ENCODE data around the gene MAP1LC3C.

DNA sequence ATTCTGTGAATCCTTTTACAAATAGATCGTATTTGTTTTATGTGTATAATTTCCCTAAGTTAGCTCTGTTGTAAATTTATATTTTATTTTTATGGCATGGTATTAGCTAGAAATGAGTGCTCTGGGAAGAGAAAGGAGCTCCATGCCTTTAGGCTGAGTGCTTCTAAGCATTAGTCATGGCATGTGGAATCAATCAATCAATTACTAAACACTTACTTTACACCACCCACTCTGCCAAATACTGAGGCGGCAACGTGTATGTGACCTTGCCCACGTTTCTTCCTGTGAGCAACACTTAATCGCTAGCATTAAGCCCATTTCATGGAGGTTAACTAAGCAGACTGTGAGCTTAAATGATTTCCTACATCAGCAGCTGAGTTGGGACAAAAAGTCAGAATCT, 48.5 kb downstream of the MAP1LC3C start:
- TF ChIP-seq EP300 (conservative IDR thresholded peaks at IDR 0.05; ENCODE audit: poor library complexity, severe bottlenecking) (no peak), RAD21 (conservative IDR thresholded peaks at IDR 0.05) (no peak), POLR2AphosphoS5 (IDR thresholded peaks at IDR 0.05) (no peak), TAF1 (IDR thresholded peaks at IDR 0.05; ENCODE audit: low read depth) (no peak)
- TF ChIP-seq, protein P1, sequence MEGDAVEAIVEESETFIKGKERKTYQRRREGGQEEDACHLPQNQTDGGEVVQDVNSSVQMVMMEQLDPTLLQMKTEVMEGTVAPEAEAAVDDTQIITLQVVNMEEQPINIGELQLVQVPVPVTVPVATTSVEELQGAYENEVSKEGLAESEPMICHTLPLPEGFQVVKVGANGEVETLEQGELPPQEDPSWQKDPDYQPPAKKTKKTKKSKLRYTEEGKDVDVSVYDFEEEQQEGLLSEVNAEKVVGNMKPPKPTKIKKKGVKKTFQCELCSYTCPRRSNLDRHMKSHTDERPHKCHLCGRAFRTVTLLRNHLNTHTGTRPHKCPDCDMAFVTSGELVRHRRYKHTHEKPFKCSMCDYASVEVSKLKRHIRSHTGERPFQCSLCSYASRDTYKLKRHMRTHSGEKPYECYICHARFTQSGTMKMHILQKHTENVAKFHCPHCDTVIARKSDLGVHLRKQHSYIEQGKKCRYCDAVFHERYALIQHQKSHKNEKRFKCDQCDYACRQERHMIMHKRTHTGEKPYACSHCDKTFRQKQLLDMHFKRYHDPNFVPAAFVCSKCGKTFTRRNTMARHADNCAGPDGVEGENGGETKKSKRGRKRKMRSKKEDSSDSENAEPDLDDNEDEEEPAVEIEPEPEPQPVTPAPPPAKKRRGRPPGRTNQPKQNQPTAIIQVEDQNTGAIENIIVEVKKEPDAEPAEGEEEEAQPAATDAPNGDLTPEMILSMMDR (IDR thresholded peaks at IDR 0.05; ENCODE audit: poor library complexity, severe bottlenecking), result no peak

Data from neural cell (in vitro differentiated cells).